GM19043 (cell line): ENCODE results near the gene ALPL.
"Not testable (repeated sequence)": the region's sequence is repeated elsewhere in the genome, so short reads cannot be mapped to it uniquely, and the experiment has no call there.

ENCODE experiments used
- ATAC-seq: cut with Tn5 transposase; IDR thresholded peaks from one replicate; pipeline ENCODE4 v1.9.1; 2021; ENCODE audit warnings: low read depth; ENCODE audit not compliant: unreplicated experiment

ALPL gene

DNA sequence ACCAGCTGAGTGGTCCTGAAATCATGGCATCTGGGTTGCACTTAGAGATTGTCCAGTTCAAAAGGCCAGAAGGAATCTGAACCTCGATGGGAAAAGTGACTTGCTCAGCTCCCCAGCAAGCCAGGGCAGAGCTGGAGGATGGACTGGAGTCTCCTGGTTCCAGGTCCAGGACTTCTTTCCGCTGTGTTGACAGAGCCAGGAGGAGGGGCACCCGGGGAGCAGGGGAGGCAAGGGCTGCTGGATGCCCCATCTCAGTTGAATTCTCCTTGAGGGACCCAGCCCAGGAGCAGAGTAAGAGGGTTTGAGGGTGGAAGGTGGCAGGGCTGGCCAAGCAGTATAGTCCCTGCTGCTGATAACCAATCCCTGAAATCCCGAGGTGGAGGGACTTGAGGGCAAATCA lies 2.4 kb upstream of the ALPL start:
- no peak for ATAC-seq

- no peak for ATAC-seq
These were observed 1.5 kb upstream of the ALPL start for GRCh38 chr1:21507511-21508270.

GRCh38 chr1:21508580-21509350 lies 458 bp upstream of the ALPL start:
- no peak for ATAC-seq

DNA sequence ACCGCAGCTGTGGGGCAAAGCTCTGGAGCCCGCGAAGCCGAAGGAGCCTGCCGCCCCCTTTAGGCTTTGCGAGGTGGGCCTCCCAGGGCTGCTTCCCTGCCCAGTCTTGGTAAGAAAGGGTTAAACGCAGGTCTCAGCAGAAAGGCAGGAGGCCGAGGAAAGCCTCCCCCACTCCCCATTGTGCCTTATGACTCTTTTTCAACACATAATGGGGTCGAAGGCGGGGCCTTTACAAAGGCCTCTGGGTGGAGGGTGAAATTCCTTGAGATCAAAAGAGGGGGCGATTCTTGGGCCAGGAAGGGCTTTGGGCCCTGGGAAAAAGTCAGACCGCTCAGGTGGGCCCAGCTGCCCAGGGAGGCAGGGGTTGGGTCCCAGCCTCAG lies 880 bp downstream of the ALPL start:
- ATAC-seq = no peak

- no peak for ATAC-seq
These were observed 1.8 kb downstream of the ALPL start for GRCh38 chr1:21510885-21511578.

DNA sequence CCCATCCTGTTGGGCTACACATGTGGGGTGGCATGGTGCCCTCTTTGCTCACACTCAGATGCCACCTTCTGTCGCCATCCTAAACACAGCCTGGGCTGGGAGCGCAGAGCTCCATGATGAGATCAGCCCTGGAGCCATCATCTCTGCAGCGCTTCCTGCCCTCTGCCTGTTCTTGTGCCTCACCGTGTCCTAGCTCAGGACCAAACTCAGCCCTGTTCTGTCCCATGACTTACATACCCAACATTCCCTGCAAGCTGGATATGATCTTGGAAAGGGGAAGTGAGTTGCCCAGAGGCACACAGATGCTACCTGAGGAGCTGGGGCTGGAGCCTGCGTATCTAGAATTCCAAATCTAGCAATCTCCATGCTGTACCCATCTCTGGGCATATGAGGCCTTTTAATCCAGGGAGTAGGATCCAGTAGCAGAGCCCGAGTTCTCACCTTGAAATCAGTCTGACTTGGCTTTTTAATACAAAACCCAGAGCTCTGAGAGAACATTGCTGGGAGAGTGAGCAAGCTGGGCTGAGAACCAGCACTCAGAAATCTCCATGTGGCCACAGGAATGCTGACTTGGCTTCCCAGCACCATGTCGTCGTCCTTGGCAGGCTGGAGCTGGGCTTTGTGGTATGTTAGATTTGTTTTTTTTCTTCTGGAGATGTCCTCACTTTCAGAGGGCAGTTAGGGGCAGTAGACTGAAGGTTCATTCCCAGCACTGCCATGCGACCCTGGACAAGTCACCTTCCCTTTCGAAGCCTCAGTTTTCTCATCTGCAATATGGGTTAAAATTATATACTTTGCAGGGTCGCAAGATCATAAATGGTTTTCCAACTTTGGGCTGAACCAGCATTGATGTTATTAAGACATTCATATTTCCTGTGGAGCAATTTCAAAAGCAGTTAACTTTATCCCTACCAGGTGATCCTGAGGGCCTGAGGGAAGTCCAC lies 2.6 kb downstream of the ALPL start:
- ATAC-seq = no peak

DNA sequence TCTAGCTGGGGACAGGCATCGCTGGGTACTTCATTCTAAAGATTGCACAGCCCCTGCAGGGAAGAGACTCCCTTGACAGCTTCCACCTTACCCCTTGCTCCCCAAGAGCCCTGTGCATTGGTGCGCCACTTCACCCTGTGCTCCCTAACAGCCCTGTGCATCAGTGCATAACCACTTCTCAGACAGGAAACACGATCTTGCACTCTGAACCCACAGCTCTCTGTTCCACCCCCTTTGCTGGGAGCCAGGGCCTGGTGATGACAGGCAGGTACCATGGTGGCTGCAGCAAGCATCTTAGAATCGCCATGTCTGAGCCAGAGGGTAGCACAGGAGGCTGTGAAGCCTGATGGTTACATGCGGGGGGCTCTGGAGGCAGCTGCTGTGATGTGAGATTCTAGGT lies 5.0 kb downstream of the ALPL start:
- no peak for ATAC-seq

DNA sequence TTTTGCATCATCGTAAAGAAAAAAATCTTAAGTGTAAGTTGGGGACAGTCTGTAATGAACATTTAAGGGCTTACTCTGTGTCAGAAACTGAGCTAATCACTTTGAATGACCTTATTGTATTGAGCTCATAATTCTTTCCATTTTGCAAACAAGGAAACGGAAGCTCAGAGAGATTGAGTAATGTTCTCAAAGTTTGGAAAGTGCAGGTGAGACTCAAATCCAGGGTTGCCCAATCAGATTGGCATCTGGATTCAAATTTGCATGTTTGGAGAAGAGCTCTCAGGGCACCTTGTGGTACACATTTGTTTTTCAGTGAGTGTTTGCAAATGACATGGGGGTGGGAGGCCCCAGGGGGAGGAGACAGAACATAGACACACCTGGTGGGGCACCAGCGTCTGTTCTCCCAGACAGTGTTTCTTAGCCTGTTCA lies 8.0 kb downstream of the ALPL start:
- no peak for ATAC-seq

GRCh38 chr1:21517660-21518480 lies 8.6 kb downstream of the ALPL start:
- ATAC-seq = no peak

DNA sequence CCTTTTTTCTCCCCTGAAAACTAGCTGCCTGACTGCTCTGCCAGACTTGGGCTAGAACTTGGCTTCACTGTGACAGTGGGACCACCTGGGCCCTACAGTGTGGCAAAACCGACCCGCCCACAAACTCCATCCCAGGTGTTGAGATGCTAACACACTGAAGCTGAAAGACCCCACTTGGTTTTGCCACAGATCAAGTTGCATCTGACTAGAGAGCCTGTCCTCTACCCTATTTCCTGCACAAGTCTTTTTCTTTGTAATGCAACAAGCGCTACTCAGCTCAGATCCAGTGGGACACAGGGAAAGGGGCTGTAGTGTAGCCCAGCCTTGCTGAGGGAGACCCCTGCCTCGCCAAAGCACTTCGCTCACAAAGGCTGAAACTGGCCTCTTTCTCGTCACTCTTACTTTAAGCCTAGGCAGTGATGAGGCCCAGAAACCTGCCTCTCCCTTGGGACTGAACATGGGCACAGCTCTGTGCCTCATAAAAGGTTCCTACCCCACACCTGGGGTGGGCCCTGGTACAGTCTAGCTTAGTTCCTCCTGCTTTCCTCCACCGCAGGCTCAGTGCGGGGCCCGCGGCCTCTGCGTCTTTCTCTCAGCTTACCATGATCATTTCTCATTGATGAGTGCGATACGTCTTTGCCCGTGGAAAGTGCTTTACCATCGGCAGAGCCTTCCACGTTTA lies 9.7 kb downstream of the ALPL start:
- no peak for ATAC-seq

DNA sequence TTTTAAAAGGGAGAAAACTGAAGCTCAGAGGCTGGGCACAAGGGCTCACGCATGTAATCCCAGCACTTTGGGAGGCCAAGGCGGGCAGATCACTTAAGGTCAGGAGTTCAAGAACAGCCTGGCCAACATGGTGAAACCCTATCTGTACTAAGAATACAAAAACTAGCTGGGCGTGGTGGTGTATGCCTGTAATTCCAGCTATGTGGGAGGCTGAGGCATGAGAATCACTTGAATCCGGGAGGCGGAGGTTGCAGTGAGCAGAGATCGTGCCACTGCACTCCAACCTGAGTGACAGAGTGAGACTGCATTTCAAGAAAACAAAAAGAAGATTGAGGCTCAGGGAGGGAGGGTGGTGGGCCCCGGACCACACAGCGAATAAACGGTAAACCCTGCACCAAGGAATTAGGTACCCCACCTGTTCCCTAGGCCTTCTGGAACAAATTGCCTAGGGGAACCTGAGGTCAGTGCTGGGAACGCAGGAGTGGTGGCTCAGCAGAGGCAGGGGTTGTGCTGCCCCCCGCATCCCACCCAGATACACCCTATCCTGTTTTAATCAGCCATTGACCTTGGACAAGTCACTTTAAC lies 10.4 kb downstream of the ALPL start:
- not testable (repeated sequence) for ATAC-seq

DNA sequence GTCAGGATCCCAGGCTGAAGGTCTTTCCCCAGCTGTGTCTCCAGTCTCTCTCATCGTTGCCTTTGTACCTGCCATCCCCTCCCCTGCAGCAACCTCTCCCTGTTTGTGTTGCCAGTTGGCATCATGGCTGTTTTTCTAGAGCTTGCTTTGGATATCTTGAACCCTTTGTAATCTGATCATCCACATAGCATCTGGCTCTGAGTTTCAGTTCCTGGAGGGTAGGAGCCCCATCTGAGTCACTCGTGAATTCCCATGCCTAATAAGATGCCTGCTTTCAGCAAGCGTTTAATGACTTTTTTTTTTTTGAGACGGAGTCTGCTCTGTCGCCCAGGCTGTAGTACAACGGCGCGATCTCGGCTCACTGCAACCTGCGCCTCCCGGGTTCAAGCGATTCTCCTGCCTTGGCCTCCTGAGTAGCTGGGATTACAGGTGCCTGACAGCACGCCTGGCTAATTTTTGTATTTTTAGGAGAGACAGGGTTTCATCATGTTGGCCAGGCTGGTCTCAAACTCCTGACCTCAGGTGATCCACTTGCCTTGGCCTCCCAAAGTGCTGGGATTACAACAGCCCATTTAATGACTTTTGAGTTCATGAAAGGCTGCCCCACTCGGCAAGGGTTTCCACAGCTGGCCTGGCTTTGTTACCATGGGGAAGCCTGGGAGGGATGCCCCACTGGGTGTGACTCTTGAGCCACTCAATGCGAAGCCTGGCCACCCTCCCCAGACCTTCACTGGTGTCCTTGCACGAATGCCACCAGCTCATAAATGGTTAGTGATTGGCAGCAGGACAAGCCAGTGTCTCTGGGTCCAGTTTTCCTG lies 11.9 kb downstream of the ALPL start:
- ATAC-seq = no peak

- ATAC-seq = no peak
These were observed 12.5 kb downstream of the ALPL start for GRCh38 chr1:21521717-21522060.

GRCh38 chr1:21522525-21523038 lies 13.4 kb downstream of the ALPL start:
- ATAC-seq = no peak

- ATAC-seq = no peak
These were observed 14.1 kb downstream of the ALPL start for GRCh38 chr1:21523297-21523813.

- no peak for ATAC-seq
These were observed 15.0 kb downstream of the ALPL start for GRCh38 chr1:21524220-21524619.

DNA sequence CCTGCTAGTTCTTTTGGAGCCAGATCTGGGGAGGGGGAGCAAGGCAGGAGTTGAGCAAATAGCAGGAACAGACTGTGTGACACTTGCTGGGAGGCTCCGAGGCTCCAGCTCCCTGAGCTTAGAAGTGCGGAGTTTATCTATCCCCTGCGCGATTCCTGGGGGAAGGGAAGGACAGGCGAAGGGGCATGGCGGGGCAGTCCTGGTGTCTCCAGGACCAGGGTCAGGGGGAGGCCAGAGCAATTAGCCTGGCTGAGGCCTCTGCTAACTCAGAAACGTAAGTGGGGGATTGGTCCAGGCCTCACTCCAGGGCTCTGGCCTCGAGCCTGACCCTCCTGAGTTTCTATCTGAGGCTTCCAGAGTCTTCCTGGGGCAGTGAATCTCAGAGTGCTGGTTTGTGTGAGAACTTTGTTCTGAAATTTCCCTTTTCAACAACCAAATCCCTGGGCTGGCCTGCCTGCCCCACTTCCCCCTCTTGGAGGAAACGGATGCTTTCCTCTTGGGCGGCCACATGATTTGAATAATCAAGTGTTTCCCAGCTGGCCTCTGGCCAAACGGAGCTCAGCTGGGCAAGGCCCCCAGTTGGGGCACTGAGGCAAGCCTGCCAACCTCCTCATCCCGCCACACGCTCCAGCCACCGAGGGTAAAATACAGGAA lies 15.6 kb downstream of the ALPL start:
- ATAC-seq = no peak
